ENCODE results near the gene TOGARAM2. TPM values are rescaled to one million over a fixed set of nuclear protein-coding genes. Genes with fewer than 3 reads are reported as not detected.
A peak's percentile ranks its signal among the peaks of the same experiment; 100 is the strongest.

TOGARAM2 gene
- total and polyA plus RNA-seq, 9 donors, result 0.52 to 3.8 (median 1.3) TPM

DNA sequence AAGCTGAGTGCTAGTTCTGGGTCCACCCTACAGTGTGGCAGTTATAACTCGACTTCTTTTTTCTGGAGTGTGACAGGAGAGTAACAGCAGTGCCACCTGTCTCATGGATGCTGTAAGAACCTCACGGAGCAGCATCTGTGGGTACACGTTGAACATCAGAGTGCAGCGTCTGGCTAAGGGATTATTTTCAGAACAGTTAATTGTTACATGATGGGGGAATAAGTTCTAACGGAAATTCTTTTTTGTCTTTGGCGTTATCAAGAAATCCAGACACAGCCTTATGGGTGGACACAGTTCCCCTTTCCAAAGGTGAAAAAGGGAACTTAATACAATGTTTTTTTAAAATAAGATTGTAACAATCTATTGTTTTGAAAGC lies 28.3 kb upstream of the TOGARAM2 start:
- 25% methylated on average over 4 of the region's 6 CpGs for WGBS (ENCODE audit: insufficient coverage)
- no peak overlapping the region for H3K27ac ChIP-seq (ENCODE audit: low read length)
- no peaks in the 10 kb centered on the region for H3K4me1 ChIP-seq (ENCODE audit: control insufficient read depth, insufficient read depth, low read length)
- no peaks in the 10 kb centered on the region for H3K9me3 ChIP-seq (replicated peaks; ENCODE audit: control insufficient read depth, low read depth, low read length)
- no peaks in the 10 kb centered on the region for H3K27me3 ChIP-seq (ENCODE audit: control insufficient read depth, insufficient read depth, low read length)
- peaks cover 4% of the 10 kb centered on the region for H3K36me3 ChIP-seq (ENCODE audit: control insufficient read depth, insufficient read depth, low read length)
- no peak for DNase-seq
- no peak overlapping the region for H3K4me3 ChIP-seq (ENCODE audit: low read length)

DNA sequence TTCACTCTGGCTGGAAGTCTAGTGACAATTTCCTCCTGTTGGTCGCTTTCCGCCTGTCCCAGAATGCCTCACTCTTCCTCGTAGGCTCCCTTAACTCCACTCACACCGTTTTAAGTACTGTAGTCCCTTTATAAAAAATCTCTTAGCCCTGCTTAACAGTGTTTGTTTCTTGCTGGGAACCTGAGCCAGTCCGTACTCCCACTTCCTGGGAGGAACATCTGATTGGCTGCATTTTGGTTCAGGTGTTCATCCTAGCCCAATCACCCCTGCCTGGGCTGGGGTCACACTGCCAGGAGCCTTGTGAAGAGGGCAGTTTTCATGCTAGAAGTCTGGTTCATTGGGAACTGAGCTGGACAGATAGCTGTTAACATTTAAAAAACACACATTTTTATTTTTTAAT lies 25.6 kb upstream of the TOGARAM2 start:
- Histone ChIP-seq H3K4me1 (ENCODE audit: control insufficient read depth, insufficient read depth, low read length) (peaks cover 3% of the 10 kb centered on the region), H3K36me3 (ENCODE audit: control insufficient read depth, insufficient read depth, low read length) (no peaks in the 10 kb centered on the region), H3K9me3 (replicated peaks; ENCODE audit: control insufficient read depth, low read depth, low read length) (no peaks in the 10 kb centered on the region), H3K4me3 (ENCODE audit: low read length) (no peak overlapping the region), H3K27me3 (ENCODE audit: control insufficient read depth, insufficient read depth, low read length) (no peaks in the 10 kb centered on the region), H3K27ac (ENCODE audit: low read length) (no peak overlapping the region)
- WGBS (ENCODE audit: insufficient coverage), result 43% methylated on average over 5 of the region's 5 CpGs
- no peak for DNase-seq

DNA sequence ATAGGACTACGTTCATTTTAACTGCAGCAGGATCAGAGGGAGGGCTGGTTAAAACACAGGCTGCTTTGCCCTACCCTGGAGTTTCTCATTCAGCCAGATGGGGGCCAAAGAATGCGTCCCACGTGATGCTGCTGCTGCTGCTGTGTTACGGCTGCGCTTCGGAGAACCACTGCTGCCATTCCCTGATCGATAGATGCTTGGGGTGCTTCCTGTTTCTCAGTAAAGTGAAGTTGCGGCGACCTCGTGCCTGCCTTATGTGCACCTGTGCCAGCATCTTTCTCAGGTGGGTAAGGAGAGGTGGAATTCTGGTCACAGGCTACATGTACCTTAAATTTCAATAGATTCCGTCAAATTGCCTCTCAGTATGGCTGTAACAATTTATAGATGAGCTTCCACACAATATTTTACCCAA lies 24.7 kb upstream of the TOGARAM2 start:
- Histone ChIP-seq H3K9me3 (replicated peaks; ENCODE audit: control insufficient read depth, low read depth, low read length) (no peaks in the 10 kb centered on the region), H3K27me3 (ENCODE audit: control insufficient read depth, insufficient read depth, low read length) (no peaks in the 10 kb centered on the region), H3K36me3 (ENCODE audit: control insufficient read depth, insufficient read depth, low read length) (no peaks in the 10 kb centered on the region), H3K27ac (ENCODE audit: low read length) (no peak overlapping the region), H3K4me1 (ENCODE audit: control insufficient read depth, insufficient read depth, low read length) (peaks cover 3% of the 10 kb centered on the region), H3K4me3 (ENCODE audit: low read length) (no peak overlapping the region)
- 6% methylated on average over 6 of the region's 11 CpGs for WGBS (ENCODE audit: insufficient coverage)
- DNase-seq, result no peak

DNA sequence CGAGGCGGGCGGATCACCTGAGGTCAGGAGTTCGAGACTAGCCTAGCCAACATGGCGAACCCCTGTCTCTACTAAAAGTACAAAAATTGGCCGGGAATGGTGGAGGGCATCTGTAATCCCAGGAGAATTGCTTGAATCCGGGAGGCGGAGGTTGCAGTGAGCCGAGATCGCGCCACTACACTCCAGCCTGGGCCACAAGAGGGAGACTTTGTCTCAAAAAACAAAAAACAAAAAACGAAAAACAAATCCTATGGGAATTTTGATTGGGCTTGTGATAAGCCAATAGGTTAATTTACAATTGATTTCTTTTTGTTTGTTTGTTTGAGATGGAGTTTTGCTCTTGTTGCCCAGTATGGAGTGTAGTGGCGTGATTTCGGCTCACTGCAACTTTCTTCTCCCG lies 24.2 kb upstream of the TOGARAM2 start:
- Histone ChIP-seq H3K27ac (ENCODE audit: low read length) (no peak overlapping the region), H3K27me3 (ENCODE audit: control insufficient read depth, insufficient read depth, low read length) (no peaks in the 10 kb centered on the region), H3K36me3 (ENCODE audit: control insufficient read depth, insufficient read depth, low read length) (no peaks in the 10 kb centered on the region), H3K4me1 (ENCODE audit: control insufficient read depth, insufficient read depth, low read length) (peaks cover 3% of the 10 kb centered on the region), H3K4me3 (ENCODE audit: low read length) (no peak overlapping the region), H3K9me3 (replicated peaks; ENCODE audit: control insufficient read depth, low read depth, low read length) (no peaks in the 10 kb centered on the region)
- DNase-seq, result no peak
- WGBS (ENCODE audit: insufficient coverage), result 68% methylated on average over 3 of the region's 15 CpGs

DNA sequence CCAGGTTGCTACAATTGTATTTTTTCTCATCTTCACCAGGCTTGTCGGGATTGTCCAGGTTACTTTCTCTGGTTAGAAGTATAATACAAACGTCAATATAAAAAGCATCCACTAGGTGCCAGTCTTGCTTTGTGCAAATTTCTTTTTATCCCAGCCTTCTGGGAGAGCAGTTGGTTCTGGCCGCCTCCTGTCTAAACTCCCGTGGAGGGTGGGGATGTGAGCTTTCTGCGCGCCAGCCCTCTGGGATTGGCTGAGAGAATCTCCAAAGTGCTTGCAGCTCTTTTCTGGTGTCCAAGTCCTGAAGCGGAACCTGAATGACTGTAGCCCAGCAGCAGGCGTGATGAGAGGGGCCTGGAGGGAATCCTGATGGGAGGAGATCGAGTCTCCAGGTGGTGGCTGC lies 22.4 kb upstream of the TOGARAM2 start:
- Histone ChIP-seq H3K4me1 (ENCODE audit: control insufficient read depth, insufficient read depth, low read length) (peaks cover 3% of the 10 kb centered on the region), H3K9me3 (replicated peaks; ENCODE audit: control insufficient read depth, low read depth, low read length) (no peaks in the 10 kb centered on the region), H3K36me3 (ENCODE audit: control insufficient read depth, insufficient read depth, low read length) (no peaks in the 10 kb centered on the region), H3K27me3 (ENCODE audit: control insufficient read depth, insufficient read depth, low read length) (no peaks in the 10 kb centered on the region), H3K27ac (ENCODE audit: low read length) (no peak overlapping the region), H3K4me3 (ENCODE audit: low read length) (no peak overlapping the region)
- peak; percentile 83 for DNase-seq
- WGBS (ENCODE audit: insufficient coverage), result 0% methylated on average over 2 of the region's 9 CpGs

DNA sequence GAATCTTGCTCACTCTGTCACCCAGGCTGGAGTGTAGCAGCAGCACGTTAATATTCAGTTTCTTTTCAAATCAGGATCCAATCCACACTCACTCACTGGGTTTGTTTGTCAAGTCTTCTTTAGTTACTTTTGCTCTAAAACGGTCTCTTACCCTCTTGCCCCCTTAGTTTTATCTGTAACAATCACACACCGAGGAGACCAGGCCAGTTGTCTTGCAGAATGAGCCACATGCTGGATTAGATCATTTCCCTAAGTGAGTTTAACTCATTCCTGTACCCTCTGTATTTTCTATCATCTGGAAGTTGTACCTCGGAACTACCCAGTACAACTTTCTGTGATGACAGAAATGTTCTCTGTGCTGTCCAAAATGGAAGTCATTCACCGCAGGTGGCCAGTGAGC lies 20.7 kb upstream of the TOGARAM2 start:
- H3K4me1 ChIP-seq (ENCODE audit: control insufficient read depth, insufficient read depth, low read length), result peaks cover 3% of the 10 kb centered on the region
- H3K27ac ChIP-seq (ENCODE audit: low read length), result no peak overlapping the region
- no peaks in the 10 kb centered on the region for H3K27me3 ChIP-seq (ENCODE audit: control insufficient read depth, insufficient read depth, low read length)
- no peak overlapping the region for H3K4me3 ChIP-seq (ENCODE audit: low read length)
- no peaks in the 10 kb centered on the region for H3K36me3 ChIP-seq (ENCODE audit: control insufficient read depth, insufficient read depth, low read length)
- 15% methylated on average over 2 of the region's 5 CpGs for WGBS (ENCODE audit: insufficient coverage)
- no peak for DNase-seq
- no peaks in the 10 kb centered on the region for H3K9me3 ChIP-seq (replicated peaks; ENCODE audit: control insufficient read depth, low read depth, low read length)

DNA sequence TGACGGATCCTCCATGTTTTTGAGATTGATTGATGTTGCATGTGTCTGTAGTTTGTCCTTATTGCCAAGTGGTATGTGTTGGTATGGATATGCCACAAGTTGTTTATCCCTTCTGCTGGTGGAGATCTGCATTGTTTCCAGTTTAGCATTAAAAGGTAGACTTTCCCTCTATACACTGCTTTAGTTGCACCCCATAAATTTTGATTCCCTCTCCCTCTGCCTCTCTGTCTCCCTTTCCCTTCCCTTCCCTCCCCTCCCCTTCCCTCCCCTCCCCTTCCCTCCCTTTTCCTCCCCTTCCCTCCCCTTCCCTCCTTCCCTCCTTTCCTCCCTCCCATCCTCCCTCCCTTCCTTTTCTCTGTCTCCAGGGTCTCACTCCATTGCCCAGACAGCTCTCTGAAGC lies 18.6 kb upstream of the TOGARAM2 start:
- H3K4me1 ChIP-seq (ENCODE audit: control insufficient read depth, insufficient read depth, low read length), result peaks cover 3% of the 10 kb centered on the region
- DNase-seq, result no peak
- no peaks in the 10 kb centered on the region for H3K9me3 ChIP-seq (replicated peaks; ENCODE audit: control insufficient read depth, low read depth, low read length)
- no peak overlapping the region for H3K27ac ChIP-seq (ENCODE audit: low read length)
- no peaks in the 10 kb centered on the region for H3K27me3 ChIP-seq (ENCODE audit: control insufficient read depth, insufficient read depth, low read length)
- H3K36me3 ChIP-seq (ENCODE audit: control insufficient read depth, insufficient read depth, low read length), result no peaks in the 10 kb centered on the region
- no CpG with 5 or more reads among the region's 1 CpG for WGBS (ENCODE audit: insufficient coverage)
- H3K4me3 ChIP-seq (ENCODE audit: low read length), result no peak overlapping the region

DNA sequence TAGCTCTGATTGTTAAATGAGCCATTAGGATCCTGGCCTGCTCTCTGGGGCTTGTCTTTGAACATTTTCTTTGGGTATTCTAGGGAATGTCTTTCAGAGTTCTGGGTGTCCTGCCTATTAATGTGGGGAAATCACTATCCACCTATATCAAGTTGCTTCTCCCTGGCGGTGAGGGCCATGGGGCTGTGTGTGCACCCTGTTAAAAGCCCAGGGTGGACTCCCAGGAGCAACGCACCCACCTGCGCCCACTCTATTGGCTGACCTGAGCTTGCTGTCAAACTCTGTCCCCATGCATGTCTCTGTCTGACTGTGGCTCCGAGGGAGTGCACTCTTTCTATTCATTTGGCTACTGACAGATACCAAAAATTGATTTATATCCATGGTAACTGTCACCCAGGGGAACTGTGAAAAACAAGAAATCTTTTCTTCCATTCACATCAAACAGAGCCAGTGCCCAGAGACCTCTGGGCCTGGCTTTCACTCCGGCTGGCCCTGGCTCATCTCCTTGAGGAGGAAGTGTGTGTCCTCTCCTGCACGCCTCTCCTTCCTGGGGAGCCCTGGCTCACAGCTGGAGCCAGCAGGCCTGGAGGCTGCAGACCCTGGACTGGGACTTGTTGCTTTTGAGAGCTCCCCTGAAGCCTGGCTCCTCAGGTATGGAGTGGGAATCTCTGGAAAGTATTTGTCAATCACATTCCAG lies 10.5 kb upstream of the TOGARAM2 start:
- Histone ChIP-seq H3K4me3 (ENCODE audit: low read length) (no peak overlapping the region), H3K36me3 (ENCODE audit: control insufficient read depth, insufficient read depth, low read length) (no peaks in the 10 kb centered on the region), H3K9me3 (replicated peaks; ENCODE audit: control insufficient read depth, low read depth, low read length) (no peaks in the 10 kb centered on the region), H3K4me1 (ENCODE audit: control insufficient read depth, insufficient read depth, low read length) (no peaks in the 10 kb centered on the region), H3K27me3 (ENCODE audit: control insufficient read depth, insufficient read depth, low read length) (no peaks in the 10 kb centered on the region), H3K27ac (ENCODE audit: low read length) (no peak overlapping the region)
- DNase-seq, result no peak
- 56% methylated on average over 5 of the region's 6 CpGs for WGBS (ENCODE audit: insufficient coverage)

DNA sequence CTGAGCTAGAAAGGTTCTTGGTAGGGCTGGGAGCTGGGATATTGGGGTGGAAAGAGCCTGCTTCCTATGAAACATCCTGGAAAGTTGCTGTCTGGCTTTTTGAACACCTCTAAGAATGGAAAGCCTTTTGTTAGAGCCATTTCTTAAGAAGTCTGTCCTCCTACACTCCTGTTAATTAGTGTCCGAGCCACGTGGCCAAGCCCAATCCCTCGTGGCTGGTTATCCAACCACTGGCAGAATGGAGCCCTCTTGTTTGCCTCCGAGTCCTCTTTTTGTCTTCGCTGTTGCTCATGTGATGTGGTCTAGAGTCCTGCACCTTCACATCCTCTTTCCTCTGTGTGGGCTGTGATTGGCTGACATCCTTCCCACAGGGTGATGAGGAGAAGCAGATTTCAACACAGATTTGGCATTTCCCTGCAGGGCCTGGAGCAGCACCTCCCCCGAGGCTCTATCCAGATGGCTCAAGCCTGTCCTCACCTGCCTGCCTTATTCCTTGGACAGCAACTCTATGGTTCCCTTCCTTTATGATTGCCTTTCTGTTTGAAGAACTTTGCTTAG lies 8.2 kb upstream of the TOGARAM2 start:
- Histone ChIP-seq H3K4me1 (ENCODE audit: control insufficient read depth, insufficient read depth, low read length) (peaks cover 9% of the 10 kb centered on the region), H3K27me3 (ENCODE audit: control insufficient read depth, insufficient read depth, low read length) (no peaks in the 10 kb centered on the region), H3K9me3 (replicated peaks; ENCODE audit: control insufficient read depth, low read depth, low read length) (no peaks in the 10 kb centered on the region), H3K27ac (ENCODE audit: low read length) (no peak overlapping the region), H3K36me3 (ENCODE audit: control insufficient read depth, insufficient read depth, low read length) (no peaks in the 10 kb centered on the region), H3K4me3 (ENCODE audit: low read length) (no peak overlapping the region)
- no peak for DNase-seq
- WGBS (ENCODE audit: insufficient coverage), result 73% methylated on average over 6 of the region's 6 CpGs

DNA sequence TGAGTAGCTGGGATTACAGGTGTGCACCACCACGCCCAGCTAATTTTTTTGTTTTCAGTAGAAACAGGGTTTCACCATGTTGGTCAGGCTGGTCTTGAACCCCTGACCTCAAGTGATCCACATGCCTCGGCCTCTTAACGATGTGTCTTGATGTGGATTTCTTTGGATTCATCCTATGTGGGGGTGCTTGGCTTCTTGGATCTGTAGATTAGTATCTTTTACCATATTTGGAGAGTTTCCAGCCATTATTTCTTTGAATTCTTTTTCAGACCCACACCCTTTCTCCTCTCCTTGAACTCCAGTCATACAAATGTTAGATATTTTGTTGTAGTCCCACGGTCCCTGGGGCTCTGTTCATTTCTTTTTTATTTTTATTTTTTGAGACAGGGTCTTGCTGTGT lies 6.8 kb upstream of the TOGARAM2 start:
- no CpG with 5 or more reads among the region's 4 CpGs for WGBS (ENCODE audit: insufficient coverage)
- Histone ChIP-seq H3K4me1 (ENCODE audit: control insufficient read depth, insufficient read depth, low read length) (peaks cover 9% of the 10 kb centered on the region), H3K36me3 (ENCODE audit: control insufficient read depth, insufficient read depth, low read length) (no peaks in the 10 kb centered on the region), H3K27me3 (ENCODE audit: control insufficient read depth, insufficient read depth, low read length) (no peaks in the 10 kb centered on the region), H3K9me3 (replicated peaks; ENCODE audit: control insufficient read depth, low read depth, low read length) (no peaks in the 10 kb centered on the region), H3K4me3 (ENCODE audit: low read length) (no peak overlapping the region), H3K27ac (ENCODE audit: low read length) (no peak overlapping the region)
- DNase-seq, result no peak

DNA sequence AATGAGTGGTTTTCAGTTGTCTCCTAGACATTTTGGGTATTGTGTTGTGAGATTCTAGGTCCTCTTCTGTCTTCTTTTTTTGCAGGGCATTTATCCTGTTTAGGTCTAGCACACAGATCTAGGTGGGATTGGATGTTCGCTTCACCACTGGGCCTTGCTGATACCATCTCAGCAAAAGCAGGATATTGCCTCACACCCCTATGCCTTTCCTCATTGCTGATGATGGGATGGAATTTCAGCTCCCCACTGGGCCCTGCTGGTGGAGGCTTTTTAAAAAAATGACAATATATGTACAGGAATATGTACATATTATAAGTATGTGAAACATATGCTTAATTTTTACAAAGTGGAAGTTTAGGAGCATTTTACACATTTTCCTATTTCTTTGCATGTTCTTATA lies 5.4 kb upstream of the TOGARAM2 start:
- H3K9me3 ChIP-seq (replicated peaks; ENCODE audit: control insufficient read depth, low read depth, low read length), result no peaks in the 10 kb centered on the region
- no CpG with 5 or more reads among the region's 1 CpG for WGBS (ENCODE audit: insufficient coverage)
- no peaks in the 10 kb centered on the region for H3K36me3 ChIP-seq (ENCODE audit: control insufficient read depth, insufficient read depth, low read length)
- H3K27ac ChIP-seq (ENCODE audit: low read length), result no peak overlapping the region
- no peak overlapping the region for H3K4me3 ChIP-seq (ENCODE audit: low read length)
- H3K27me3 ChIP-seq (ENCODE audit: control insufficient read depth, insufficient read depth, low read length), result no peaks in the 10 kb centered on the region
- DNase-seq, result no peak
- H3K4me1 ChIP-seq (ENCODE audit: control insufficient read depth, insufficient read depth, low read length), result peaks cover 20% of the 10 kb centered on the region
